ENCODE results near the gene SOHLH2. TPM values are rescaled to one million over a fixed set of nuclear protein-coding genes. Genes with fewer than 3 reads are reported as not detected.

The SOHLH2 gene
- total and polyA plus RNA-seq, 7 donors = 0.17 to 1.4 (median 0.21) TPM; not detected in 1

GRCh38 chr13:36131222-36131930, 83.0 kb downstream of the SOHLH2 start, which contains the start of gene DCLK1:
Gene DCLK1, minus strand, starts transcription at chr13:36131382.
- Histone ChIP-seq H3K27me3 (ENCODE audit: insufficient read depth in 3 of 3, low read length in 2 of 3) (peaks cover 0 to 38% (median 5%) of the 10 kb centered on the region in 3 donors), H3K36me3 (ENCODE audit: insufficient read depth in 1 of 2, low read depth in 1 of 2) (no peaks in the 10 kb centered on the region), H3K27ac (no peak within 1 kb of the TSS), H3K4me3 (peak within 1 kb of the TSS; percentile 60), H3K4me1 (no peaks in the 10 kb centered on the region), H3K9me3 (no peaks in the 10 kb centered on the region)
- peak; percentile 76 to 88 for DNase-seq
- 5 to 15% (median 14%) methylated on average over 20 to 47 of the region's 48 CpGs for WGBS, 3 donors
- intact Hi-C loops (cut with DNase I) = loop anchor here in 1 of 2 donors (5.0 kb wide), 1 partner anchor 154 kb away; no protein-coding TSS in a partner anchor
- ATAC-seq = peak; percentile 43 to 79 (median 74)
- no peak for TF ChIP-seq CTCF (IDR thresholded peaks at IDR 0.05)

- no peak for TF ChIP-seq CTCF (IDR thresholded peaks at IDR 0.05)
- no peaks in the 10 kb centered on the region for H3K4me1 ChIP-seq
- H3K9me3 ChIP-seq = no peaks in the 10 kb centered on the region
- WGBS, 3 donors = 1% methylated on average over 27 to 61 of the region's 61 CpGs
- peak overlapping the region; percentile 60 for H3K4me3 ChIP-seq
- peaks cover 0 to 38% (median 5%) of the 10 kb centered on the region in 3 donors for H3K27me3 ChIP-seq (ENCODE audit: insufficient read depth in 3 of 3, low read length in 2 of 3)
- H3K27ac ChIP-seq = no peak overlapping the region
- intact Hi-C loops (cut with DNase I) = loop anchor here in 1 of 2 donors (5.0 kb wide), 1 partner anchor 153 kb away; no protein-coding TSS in a partner anchor
- peak; percentile 39 to 64 for DNase-seq
- no peaks in the 10 kb centered on the region for H3K36me3 ChIP-seq (ENCODE audit: insufficient read depth in 1 of 2, low read depth in 1 of 2)
- peak; percentile 28 to 43 (median 37) for ATAC-seq
These were observed 83.7 kb downstream of the SOHLH2 start for GRCh38 chr13:36130552-36131221.

GRCh38 chr13:36130193-36130551, 84.2 kb downstream of the SOHLH2 start:
- Histone ChIP-seq H3K9me3 (no peaks in the 10 kb centered on the region), H3K27ac (no peak overlapping the region), H3K27me3 (ENCODE audit: insufficient read depth in 3 of 3, low read length in 2 of 3) (peaks cover 0 to 38% (median 5%) of the 10 kb centered on the region in 3 donors), H3K36me3 (ENCODE audit: insufficient read depth in 1 of 2, low read depth in 1 of 2) (no peaks in the 10 kb centered on the region), H3K4me3 (peak overlapping the region; percentile 60), H3K4me1 (no peaks in the 10 kb centered on the region)
- no peak for TF ChIP-seq CTCF (IDR thresholded peaks at IDR 0.05)
- ATAC-seq (no peak), DNase-seq (no peak)
- intact Hi-C loops (cut with DNase I) = loop anchor here in 1 of 2 donors (5.0 kb wide), 1 partner anchor 153 kb away; no protein-coding TSS in a partner anchor
- WGBS, 3 donors = 47 to 58% (median 47%) methylated on average over 13 of the region's 13 CpGs

GRCh38 chr13:36129539-36129938, 84.8 kb downstream of the SOHLH2 start:
- no peaks in the 10 kb centered on the region for H3K4me1 ChIP-seq
- WGBS, 3 donors = 91 to 95% (median 92%) methylated on average over 4 of the region's 4 CpGs
- TF ChIP-seq CTCF (IDR thresholded peaks at IDR 0.05) = no peak
- no peak for ATAC-seq
- no peak overlapping the region for H3K27ac ChIP-seq
- H3K4me3 ChIP-seq = peak overlapping the region; percentile 60
- intact Hi-C loops (cut with DNase I) = no loop called here
- no peak for DNase-seq
- no peaks in the 10 kb centered on the region for H3K9me3 ChIP-seq
- H3K27me3 ChIP-seq (ENCODE audit: insufficient read depth in 3 of 3, low read length in 2 of 3) = peaks cover 0 to 37% (median 5%) of the 10 kb centered on the region in 3 donors
- H3K36me3 ChIP-seq (ENCODE audit: insufficient read depth in 1 of 2, low read depth in 1 of 2) = no peaks in the 10 kb centered on the region
